Measurements from ENCODE around the gene PNPLA7.
"Not testable (repeated sequence)": the region's sequence is repeated elsewhere in the genome, so short reads cannot be mapped to it uniquely, and the experiment has no call there.

PNPLA7 gene

GRCh38 chr9:137547687-137548543 lies 2.3 kb downstream of the PNPLA7 start:
- TF ChIP-seq, protein P1, sequence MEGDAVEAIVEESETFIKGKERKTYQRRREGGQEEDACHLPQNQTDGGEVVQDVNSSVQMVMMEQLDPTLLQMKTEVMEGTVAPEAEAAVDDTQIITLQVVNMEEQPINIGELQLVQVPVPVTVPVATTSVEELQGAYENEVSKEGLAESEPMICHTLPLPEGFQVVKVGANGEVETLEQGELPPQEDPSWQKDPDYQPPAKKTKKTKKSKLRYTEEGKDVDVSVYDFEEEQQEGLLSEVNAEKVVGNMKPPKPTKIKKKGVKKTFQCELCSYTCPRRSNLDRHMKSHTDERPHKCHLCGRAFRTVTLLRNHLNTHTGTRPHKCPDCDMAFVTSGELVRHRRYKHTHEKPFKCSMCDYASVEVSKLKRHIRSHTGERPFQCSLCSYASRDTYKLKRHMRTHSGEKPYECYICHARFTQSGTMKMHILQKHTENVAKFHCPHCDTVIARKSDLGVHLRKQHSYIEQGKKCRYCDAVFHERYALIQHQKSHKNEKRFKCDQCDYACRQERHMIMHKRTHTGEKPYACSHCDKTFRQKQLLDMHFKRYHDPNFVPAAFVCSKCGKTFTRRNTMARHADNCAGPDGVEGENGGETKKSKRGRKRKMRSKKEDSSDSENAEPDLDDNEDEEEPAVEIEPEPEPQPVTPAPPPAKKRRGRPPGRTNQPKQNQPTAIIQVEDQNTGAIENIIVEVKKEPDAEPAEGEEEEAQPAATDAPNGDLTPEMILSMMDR (IDR thresholded peaks at IDR 0.05; ENCODE audit: low read depth, low read length) = no peak
- no peak overlapping the region for H3K4me3 ChIP-seq (ENCODE audit: low read depth, low read length)

DNA sequence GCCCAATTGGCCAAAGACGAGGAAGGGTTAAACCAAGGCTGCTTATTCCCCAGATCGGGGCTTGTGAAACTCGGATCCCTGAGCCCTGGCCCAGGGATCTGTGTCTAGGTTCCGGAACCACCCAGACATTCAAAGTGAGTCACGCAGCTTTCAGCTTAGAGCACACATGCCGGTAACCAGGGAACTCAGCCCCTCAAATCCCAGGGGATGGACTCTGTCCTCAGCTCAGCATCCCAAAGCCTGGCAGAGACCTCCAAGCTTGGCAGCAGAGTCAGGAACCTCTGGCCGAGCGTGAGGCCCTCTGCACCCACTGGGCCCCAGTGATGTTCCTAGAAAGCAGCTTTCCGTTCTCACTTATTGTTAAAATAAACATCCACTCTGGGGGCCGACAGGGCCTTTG lies 5.1 kb downstream of the PNPLA7 start:
- TF ChIP-seq, protein P1 (IDR thresholded peaks at IDR 0.05; ENCODE audit: low read depth, low read length) = no peak
- H3K4me3 ChIP-seq (ENCODE audit: low read depth, low read length) = no peak overlapping the region

DNA sequence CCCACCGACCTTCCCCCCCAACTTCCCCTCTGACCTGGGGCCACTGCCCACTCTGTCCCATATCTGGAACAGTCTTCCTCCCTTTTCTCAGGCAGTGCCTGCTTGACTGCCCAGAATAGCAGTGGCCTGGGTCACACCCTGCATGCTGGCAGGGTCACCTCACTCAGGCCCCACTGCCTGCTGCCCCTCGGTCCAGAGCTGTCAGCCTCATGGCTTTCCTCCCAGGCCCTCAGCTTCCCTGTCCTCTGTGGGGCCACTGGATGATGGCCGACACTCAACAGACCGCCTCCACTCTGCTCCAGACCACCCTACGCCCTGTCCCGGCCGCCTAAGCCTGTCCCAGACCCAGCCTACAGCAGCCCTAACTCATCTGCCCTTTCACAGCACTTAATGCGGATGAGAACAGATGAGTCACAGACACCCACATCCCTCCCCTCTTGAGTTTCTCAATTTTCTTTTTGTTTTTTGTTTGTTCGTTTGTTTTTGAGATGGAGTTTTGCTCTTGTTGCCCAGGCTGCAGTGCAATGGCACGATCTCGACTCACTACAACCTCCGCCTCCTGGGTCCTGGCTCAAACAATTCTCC lies 5.9 kb downstream of the PNPLA7 start:
- TF ChIP-seq, protein P1 (IDR thresholded peaks at IDR 0.05; ENCODE audit: low read depth, low read length) = no peak
- no peak overlapping the region for H3K4me3 ChIP-seq (ENCODE audit: low read depth, low read length)

- TF ChIP-seq, protein P1 (IDR thresholded peaks at IDR 0.05; ENCODE audit: low read depth, low read length) = no peak
- no peak overlapping the region for H3K4me3 ChIP-seq (ENCODE audit: low read depth, low read length)
These were observed 6.8 kb downstream of the PNPLA7 start for GRCh38 chr9:137543237-137543963.

DNA sequence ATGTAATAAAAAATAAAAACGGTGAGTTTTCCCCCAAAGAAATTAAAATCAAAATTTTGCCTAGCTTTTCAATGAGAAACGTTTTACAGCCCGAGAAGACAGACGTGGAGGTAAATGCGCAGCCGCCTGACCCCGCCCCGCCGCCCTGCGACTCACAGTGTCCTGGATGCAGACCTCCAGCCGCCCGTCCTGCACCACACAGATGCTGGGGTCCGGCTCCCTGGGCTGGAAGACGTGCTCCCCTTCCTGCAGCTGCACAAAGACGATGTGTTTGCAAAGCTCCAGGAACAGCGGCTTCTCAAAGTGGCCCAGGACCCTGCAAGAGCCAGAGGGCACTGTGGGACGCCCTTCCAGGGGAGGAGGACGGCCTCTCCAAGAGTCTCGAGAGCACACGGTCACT lies 7.7 kb downstream of the PNPLA7 start:
- TF ChIP-seq, protein P1 (IDR thresholded peaks at IDR 0.05; ENCODE audit: low read depth, low read length) = no peak
- H3K4me3 ChIP-seq (ENCODE audit: low read depth, low read length) = no peak overlapping the region

DNA sequence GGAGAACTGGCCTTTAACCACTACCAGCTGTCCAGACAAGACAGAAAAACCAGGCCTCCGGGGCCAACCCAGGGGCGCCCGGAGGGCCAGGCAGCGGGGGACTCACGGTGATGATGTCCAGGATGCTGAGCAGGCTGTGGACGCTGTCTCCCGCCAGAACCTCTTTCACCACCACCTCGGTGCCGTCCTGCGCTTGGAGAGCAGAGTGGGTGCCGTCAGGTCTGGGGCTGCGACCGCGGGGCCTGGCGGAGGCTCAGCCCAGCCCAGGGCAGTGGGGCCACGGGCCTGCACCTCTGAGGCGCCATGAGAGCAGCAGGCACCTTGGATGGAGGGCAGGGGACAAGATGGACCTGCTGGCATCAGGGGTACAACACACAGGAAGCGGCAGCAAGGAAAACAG lies 9.7 kb downstream of the PNPLA7 start:
- TF ChIP-seq, protein P1 (IDR thresholded peaks at IDR 0.05; ENCODE audit: low read depth, low read length) = no peak
- H3K4me3 ChIP-seq (ENCODE audit: low read depth, low read length) = no peak overlapping the region

DNA sequence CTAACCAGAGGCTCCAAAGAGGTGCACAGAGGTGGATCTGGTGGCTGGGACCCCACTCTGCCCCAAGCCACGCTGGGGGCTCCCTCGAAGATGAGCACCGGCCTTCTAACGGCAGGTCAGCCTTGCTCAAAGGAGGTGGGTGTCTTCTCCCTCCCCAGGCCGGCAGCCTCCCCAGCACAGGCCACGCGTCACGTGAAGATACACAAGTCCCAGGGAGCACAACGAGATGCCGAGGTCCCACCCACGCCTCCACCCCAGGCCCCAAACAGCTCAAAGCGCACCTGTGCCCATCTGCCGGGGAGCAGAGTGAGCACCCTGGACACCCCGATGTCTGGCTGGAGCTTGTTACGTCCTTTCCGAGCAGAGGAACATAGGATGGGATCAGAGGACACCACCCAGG lies 12.1 kb downstream of the PNPLA7 start:
- H3K4me3 ChIP-seq (ENCODE audit: low read depth, low read length) = no peak overlapping the region
- TF ChIP-seq, protein P1 (IDR thresholded peaks at IDR 0.05; ENCODE audit: low read depth, low read length) = no peak

- not testable (repeated sequence) for H3K4me3 ChIP-seq (ENCODE audit: low read depth, low read length)
These were observed 13.5 kb downstream of the PNPLA7 start for GRCh38 chr9:137536594-137537131.
